ENCODE data around the gene PDGFA. TPM values are rescaled to one million over a fixed set of nuclear protein-coding genes. Genes with fewer than 3 reads are reported as not detected.
A peak's percentile ranks its signal among the peaks of the same experiment; 100 is the strongest.

The PDGFA gene
- total RNA-seq, 1 experiment from 2014 or later, result 26.9 TPM

- peak overlapping the region; percentile 89 for H3K27ac ChIP-seq
- no peak overlapping the region for H3K4me3 ChIP-seq
- no peaks in the 10 kb centered on the region for H3K36me3 ChIP-seq
- no peaks in the 10 kb centered on the region for H3K27me3 ChIP-seq
- DNase-seq, result no peak
- peaks cover 3% of the 10 kb centered on the region; the same call in 1 of the 2 replicates for H3K9me3 ChIP-seq (replicated peaks)
- H3K4me1 ChIP-seq, result peaks cover 29% of the 10 kb centered on the region
Observed at GRCh38 chr7:491958-492713, 27.5 kb downstream of the PDGFA start.

- DNase-seq, result peak; percentile 37 to 65
- Histone ChIP-seq H3K27me3 (no peaks in the 10 kb centered on the region), H3K36me3 (no peaks in the 10 kb centered on the region), H3K4me3 (no peak overlapping the region), H3K4me1 (peaks cover 29% of the 10 kb centered on the region), H3K9me3 (replicated peaks) (peaks cover 3% of the 10 kb centered on the region; the same call in 1 of the 2 replicates), H3K27ac (peak overlapping the region; percentile 89)
Observed at GRCh38 chr7:491292-491957, 28.2 kb downstream of the PDGFA start.

- 0 out of 2 replicates have a peak overlapping the region, but pooled peaks have one; percentile 3 for H3K4me3 ChIP-seq
- peak overlapping the region; percentile 89 for H3K27ac ChIP-seq
- peaks cover 3% of the 10 kb centered on the region; the same call in 1 of the 2 replicates for H3K9me3 ChIP-seq (replicated peaks)
- H3K27me3 ChIP-seq, result no peaks in the 10 kb centered on the region
- DNase-seq, result peak; percentile 87 to 89
- peaks cover 32% of the 10 kb centered on the region for H3K4me1 ChIP-seq
- H3K36me3 ChIP-seq, result no peaks in the 10 kb centered on the region
Observed at GRCh38 chr7:490461-491291, 29.0 kb downstream of the PDGFA start.

GRCh38 chr7:489876-490275 lies 29.8 kb downstream of the PDGFA start:
- DNase-seq, result peak; percentile 32 to 34

GRCh38 chr7:486216-486743 lies 33.4 kb downstream of the PDGFA start:
- no peak overlapping the region for H3K27ac ChIP-seq
- H3K4me3 ChIP-seq, result peak overlapping the region; percentile 24; the same call in 1 of the 2 replicates
- no peaks in the 10 kb centered on the region for H3K27me3 ChIP-seq
- no peaks in the 10 kb centered on the region for H3K36me3 ChIP-seq
- DNase-seq, result no peak
- peaks cover 3% of the 10 kb centered on the region; the same call in 1 of the 2 replicates for H3K9me3 ChIP-seq (replicated peaks)
- H3K4me1 ChIP-seq, result peaks cover 27% of the 10 kb centered on the region

More at GRCh38 chr7:489876-490275, 29.8 kb downstream of the PDGFA start:
- Histone ChIP-seq H3K9me3 (replicated peaks) (peaks cover 3% of the 10 kb centered on the region; the same call in 1 of the 2 replicates), H3K27ac (peak overlapping the region; percentile 89), H3K4me3 (no peak overlapping the region), H3K27me3 (no peaks in the 10 kb centered on the region), H3K4me1 (peaks cover 39% of the 10 kb centered on the region), H3K36me3 (no peaks in the 10 kb centered on the region)

- Histone ChIP-seq H3K27me3 (no peaks in the 10 kb centered on the region), H3K9me3 (replicated peaks) (peaks cover 3% of the 10 kb centered on the region; the same call in 1 of the 2 replicates), H3K4me1 (peaks cover 19% of the 10 kb centered on the region), H3K36me3 (no peaks in the 10 kb centered on the region), H3K4me3 (peak overlapping the region; percentile 24), H3K27ac (peak overlapping the region; percentile 34; the same call in 1 of the 2 replicates)
- peak; percentile 28 to 46 for DNase-seq
Observed at GRCh38 chr7:485188-486081, 34.2 kb downstream of the PDGFA start.

- Histone ChIP-seq H3K4me1 (peaks cover 17% of the 10 kb centered on the region; the same call in 1 of the 2 replicates), H3K36me3 (no peaks in the 10 kb centered on the region), H3K27ac (no peak overlapping the region), H3K4me3 (no peak overlapping the region), H3K9me3 (replicated peaks) (peaks cover 3% of the 10 kb centered on the region; the same call in 1 of the 2 replicates), H3K27me3 (no peaks in the 10 kb centered on the region)
- no peak for DNase-seq
Observed at GRCh38 chr7:484356-485101, 35.1 kb downstream of the PDGFA start.

- Histone ChIP-seq H3K36me3 (no peaks in the 10 kb centered on the region), H3K27me3 (no peaks in the 10 kb centered on the region), H3K4me3 (no peak overlapping the region), H3K9me3 (replicated peaks) (no peaks in the 10 kb centered on the region), H3K4me1 (peaks cover 17% of the 10 kb centered on the region; the same call in 1 of the 2 replicates), H3K27ac (no peak overlapping the region)
- no peak for DNase-seq
Observed at GRCh38 chr7:483656-484355, 35.8 kb downstream of the PDGFA start.

GRCh38 chr7:482521-483083 lies 37.0 kb downstream of the PDGFA start:
- no peak for DNase-seq
- no peak overlapping the region for H3K4me3 ChIP-seq
- H3K27me3 ChIP-seq, result no peaks in the 10 kb centered on the region
- H3K4me1 ChIP-seq, result peaks cover 17% of the 10 kb centered on the region; the same call in 1 of the 2 replicates
- H3K9me3 ChIP-seq (replicated peaks), result no peaks in the 10 kb centered on the region
- H3K27ac ChIP-seq, result no peak overlapping the region
- no peaks in the 10 kb centered on the region for H3K36me3 ChIP-seq

- no peaks in the 10 kb centered on the region for H3K9me3 ChIP-seq (replicated peaks)
- no peaks in the 10 kb centered on the region for H3K36me3 ChIP-seq
- DNase-seq, result no peak
- no peaks in the 10 kb centered on the region for H3K27me3 ChIP-seq
- peaks cover 17% of the 10 kb centered on the region; the same call in 1 of the 2 replicates for H3K4me1 ChIP-seq
- H3K4me3 ChIP-seq, result no peak overlapping the region
- no peak overlapping the region for H3K27ac ChIP-seq
Observed at GRCh38 chr7:481219-481930, 38.3 kb downstream of the PDGFA start.

- Histone ChIP-seq H3K36me3 (no peaks in the 10 kb centered on the region), H3K27me3 (no peaks in the 10 kb centered on the region), H3K9me3 (replicated peaks) (no peaks in the 10 kb centered on the region), H3K4me3 (no peak overlapping the region), H3K4me1 (peaks cover 14% of the 10 kb centered on the region; the same call in 1 of the 2 replicates), H3K27ac (no peak overlapping the region)
- DNase-seq, result peak; percentile 57 to 59
Observed at GRCh38 chr7:480531-481218, 39.0 kb downstream of the PDGFA start.

All from SJCRH30 (cell line).